GM18498 (cell line): ENCODE data around the gene ABAT.
"Not testable (repeated sequence)": the region's sequence is repeated elsewhere in the genome, so short reads cannot be mapped to it uniquely, and the experiment has no call there.

Experiments used
- ATAC-seq: cut with Tn5 transposase; IDR thresholded peaks from one replicate; pipeline ENCODE4 v1.9.1; 2021; ENCODE audit warnings: mild to moderate bottlenecking, moderate library complexity; ENCODE audit not compliant: unreplicated experiment

Gene ABAT

GRCh38 chr16:8739151-8739550, 64.7 kb downstream of the ABAT start:
- ATAC-seq, result no peak

DNA sequence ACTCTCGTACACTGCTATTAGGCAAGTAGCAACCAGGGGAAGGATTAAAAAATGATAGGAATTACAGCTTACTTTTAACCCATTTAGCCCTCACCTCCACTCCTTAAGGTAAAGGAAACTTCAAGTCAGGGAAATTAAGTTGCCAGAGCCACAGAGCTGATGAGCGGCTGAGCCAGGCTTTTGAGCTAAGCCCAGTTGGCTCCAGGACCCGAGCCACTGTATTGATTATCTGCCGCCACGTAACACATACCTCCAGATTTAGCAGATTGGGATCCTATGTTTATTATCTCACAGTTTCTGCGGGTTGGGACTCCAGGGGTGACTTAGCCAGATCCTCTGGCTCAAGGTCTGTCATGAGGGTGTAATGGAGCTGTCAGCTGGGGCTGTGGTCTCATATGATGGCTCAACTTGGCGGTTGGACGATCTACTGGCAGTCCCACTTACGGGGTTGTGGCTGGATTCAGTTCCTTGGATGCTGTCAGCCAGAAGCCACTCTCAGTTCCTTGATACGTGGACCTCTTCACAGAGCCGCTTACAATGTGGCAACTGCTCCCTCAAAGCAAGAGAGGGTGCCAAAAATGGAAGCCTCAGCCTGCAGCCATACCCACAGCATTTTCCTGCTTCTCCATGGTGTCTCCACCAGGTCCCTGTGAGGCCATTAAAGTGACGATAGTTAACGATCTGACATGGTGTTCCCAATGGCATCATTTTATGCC, 65.7 kb downstream of the ABAT start:
- no peak for ATAC-seq

DNA sequence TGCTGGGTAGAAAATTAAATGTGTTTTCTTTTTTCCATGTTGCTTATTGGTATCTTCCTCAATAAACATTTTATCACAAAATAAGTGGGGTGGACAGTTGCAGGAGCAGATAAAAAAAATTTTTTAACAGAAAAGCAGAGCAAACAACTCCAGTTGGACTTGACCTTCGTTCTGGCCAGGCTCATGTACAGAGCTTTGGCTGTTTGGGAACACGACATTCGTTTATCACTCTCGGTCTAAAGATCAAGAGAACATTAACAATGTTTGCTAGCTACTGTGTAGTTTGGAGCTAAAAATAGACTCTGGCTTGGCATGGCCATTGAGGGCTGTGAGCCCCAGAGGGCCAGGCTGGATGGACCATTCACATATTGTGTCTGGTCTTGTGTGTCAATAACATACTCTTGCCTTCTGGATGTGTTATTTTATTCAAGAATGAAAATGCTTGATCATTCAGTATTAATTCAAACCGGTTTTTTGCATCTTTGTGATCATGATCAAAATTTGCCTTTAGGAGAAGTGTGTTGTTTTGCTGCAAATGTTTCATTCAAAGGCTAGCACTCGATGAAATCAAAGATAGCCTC, 66.4 kb downstream of the ABAT start:
- ATAC-seq, result no peak

DNA sequence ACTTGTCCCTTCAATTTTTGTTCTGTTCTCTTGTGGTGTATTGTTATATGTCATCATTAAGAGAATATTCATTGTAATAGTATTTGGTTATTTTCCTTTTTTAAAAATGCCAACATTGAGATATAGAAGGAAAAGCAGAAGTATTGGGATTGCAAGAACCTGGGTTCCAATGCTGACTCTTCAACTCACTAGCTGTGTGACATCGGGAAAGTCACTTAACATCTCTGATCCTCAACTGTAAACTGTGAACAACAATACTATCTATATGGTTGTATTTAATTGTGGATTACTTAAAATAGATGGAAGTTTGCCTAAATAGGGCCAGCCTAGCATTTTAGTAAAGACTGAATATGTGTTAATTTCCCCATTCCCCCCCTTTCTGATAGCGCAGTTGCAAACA, 67.2 kb downstream of the ABAT start:
- ATAC-seq, result no peak

DNA sequence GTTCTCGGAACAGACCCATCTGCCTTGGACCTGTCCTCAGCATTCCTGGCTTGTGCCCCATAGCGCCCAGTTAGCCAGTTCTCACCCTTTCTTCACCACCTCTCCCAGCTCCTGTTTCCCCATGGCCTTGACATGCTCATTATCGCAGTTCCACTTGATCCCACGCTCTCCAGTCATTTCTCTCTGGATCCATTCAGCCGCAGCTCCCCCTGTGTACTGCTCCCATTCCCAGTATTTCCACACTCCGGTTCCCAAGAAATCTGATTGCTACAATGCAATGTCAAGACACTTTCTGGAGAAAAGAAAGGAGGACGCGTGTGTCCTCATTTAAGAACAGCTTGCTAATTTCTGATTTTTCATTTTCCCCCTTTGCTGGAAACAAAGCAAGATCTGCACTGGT, 67.7 kb downstream of the ABAT start:
- no peak for ATAC-seq

- ATAC-seq, result not testable (repeated sequence)
These were observed 74.5 kb downstream of the ABAT start for GRCh38 chr16:8748944-8749343.

- no peak for ATAC-seq
These were observed 77.3 kb downstream of the ABAT start for GRCh38 chr16:8751481-8752311.

DNA sequence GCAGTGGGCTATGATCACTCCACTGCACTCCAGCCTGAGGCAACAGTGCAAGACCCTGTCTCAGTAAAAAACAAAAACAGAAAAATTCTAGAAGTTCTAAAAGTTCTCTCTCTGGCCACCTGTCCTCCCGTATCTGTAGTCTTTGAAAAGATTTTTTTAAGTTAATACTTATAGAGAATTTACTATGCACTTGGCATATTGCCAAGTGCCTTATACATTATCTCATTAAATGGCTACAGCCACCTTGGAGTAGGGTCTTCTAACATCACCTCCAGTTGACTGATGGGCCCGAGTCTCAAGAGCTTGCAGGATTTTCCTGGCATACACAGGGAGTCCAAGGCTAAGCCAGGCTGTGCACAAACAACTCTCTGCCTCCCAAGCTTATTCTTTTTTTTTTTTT, 78.3 kb downstream of the ABAT start:
- no peak for ATAC-seq

GRCh38 chr16:8753416-8754054, 79.1 kb downstream of the ABAT start:
- no peak for ATAC-seq

GRCh38 chr16:8756755-8757154, 82.3 kb downstream of the ABAT start:
- ATAC-seq, result no peak

DNA sequence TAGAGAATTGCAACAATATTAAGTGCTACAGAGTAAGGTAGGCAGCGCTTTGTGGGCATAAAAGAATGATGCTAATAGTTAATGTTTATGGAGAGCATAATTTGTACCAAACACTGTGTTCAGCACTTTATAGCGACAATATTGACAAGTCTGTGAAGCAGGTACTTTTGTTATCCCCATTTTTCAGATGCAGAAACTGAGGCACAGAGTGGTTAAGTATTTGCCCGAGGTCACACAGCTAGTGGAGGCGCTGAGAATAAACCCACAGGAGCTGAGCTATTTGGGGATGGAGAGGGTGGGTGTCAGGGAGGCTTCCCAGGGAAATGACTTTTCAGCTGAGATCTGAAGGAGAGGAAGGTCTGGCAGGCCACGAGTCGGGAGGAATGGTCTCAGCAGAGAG, 83.6 kb downstream of the ABAT start:
- no peak for ATAC-seq

GRCh38 chr16:8760021-8760420, 85.6 kb downstream of the ABAT start:
- ATAC-seq, result no peak

GRCh38 chr16:8761078-8761477, 86.7 kb downstream of the ABAT start:
- ATAC-seq, result no peak

- no peak for ATAC-seq
These were observed 87.8 kb downstream of the ABAT start for GRCh38 chr16:8762254-8762653.

GRCh38 chr16:8763083-8763482, 88.7 kb downstream of the ABAT start:
- ATAC-seq, result no peak

DNA sequence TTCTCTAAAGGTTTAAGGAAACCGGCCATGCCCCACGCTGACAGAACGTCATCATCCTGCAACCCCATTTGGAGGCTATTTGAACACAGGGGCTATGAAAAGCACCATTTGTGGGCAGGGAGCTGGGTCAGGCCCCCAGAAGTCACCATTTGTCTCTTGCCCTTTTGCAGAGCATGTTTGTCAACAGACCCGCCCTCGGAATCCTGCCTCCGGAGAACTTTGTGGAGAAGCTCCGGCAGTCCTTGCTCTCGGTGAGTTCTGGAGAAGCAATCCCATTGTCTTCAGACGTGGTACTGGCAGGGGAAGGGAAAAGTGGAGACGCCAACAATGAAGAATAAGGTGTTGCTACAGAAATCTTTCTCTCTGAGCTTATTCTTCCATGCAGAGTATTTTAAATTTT, 89.5 kb downstream of the ABAT start:
- ATAC-seq, result no peak

- no peak for ATAC-seq
These were observed 90.3 kb downstream of the ABAT start for GRCh38 chr16:8764525-8765250.

GRCh38 chr16:8767176-8767575, 92.8 kb downstream of the ABAT start:
- ATAC-seq, result no peak

DNA sequence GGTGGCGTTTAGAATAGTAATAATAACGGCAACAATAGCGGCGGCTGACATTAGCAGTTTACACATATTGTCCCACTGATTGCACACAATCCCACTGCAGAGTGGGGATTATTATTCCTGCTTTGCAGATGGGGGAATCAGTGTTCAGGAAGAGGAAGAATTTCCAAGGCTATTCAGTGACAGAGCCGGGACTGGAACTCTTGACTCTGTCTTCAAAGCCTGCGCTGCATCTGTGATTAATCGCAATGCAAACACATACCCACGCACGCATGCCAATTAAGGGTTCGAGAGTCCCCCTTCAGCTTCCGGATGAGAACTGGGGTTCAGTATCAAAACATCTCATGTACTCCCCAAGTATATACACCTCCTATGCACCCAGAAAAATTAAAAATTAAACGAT, 93.9 kb downstream of the ABAT start:
- no peak for ATAC-seq

GRCh38 chr16:8768692-8769091, 94.3 kb downstream of the ABAT start:
- no peak for ATAC-seq

DNA sequence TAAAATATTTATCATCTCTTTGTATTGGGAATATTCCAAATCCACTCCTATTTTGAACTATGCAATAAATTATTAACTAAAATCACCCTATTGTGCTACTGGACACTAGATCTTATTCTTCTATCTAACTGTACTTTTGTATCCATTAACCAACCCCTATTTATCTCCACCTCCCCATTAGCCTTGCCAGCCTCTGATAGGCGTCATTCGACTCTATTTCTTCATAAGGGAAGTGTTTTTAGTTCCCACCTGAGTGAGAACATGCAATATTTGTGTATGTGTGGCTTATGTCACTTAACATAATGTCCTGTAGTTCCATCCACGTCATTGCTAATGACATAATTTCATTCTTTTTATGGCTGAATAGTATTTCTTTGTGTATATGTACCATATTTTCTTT, 99.1 kb downstream of the ABAT start:
- ATAC-seq, result no peak
